Ramos (cell line): Measurements from ENCODE around the gene SPAG6.

Experiments
- in situ Hi-C: fragments of 300-500 bp; cut with MboI; formaldehyde crosslinking; loops from one replicate; pipeline ENCODE4 v1.14.3; 2022; ENCODE audit warnings: low sequenced_read_pairs; ENCODE audit not compliant: unreplicated experiment

SPAG6 gene

DNA sequence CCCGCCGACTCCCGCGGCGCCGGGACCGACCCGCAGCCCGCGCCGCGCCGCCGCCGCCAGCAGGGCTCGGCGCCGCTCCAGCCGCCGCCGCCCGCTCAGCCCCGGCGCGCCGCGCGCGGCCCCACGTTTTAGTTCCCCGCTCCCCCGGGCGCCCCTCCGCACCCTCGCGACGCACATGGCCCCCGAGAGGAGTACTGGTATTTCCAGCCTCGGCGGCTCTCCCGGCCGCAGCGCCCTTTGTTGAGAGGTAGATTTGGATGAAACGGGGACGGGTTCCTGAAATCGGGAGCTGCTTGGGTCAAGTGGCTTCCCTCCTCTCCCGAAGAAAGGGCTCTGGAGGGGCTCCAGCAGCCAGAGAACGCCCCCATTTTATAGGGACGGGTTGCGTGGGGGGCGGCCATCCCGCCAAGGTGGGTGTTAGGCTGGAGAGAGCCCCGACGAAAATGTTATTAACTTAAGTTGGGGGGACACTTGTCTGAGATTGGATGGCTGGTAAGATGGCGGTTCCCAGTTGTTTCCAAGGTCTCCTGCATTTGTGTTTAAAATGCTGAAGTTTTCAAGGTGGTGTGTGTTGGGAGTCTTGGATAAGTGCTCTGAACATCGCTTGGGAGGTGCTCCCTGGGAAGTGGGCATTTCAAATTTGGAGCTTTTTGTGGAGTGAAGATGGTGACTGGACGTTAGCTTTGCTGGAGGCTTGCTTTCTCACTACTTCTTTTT is 23.2 kb upstream of the SPAG6 start:
- in situ Hi-C loops = no loop called here

DNA sequence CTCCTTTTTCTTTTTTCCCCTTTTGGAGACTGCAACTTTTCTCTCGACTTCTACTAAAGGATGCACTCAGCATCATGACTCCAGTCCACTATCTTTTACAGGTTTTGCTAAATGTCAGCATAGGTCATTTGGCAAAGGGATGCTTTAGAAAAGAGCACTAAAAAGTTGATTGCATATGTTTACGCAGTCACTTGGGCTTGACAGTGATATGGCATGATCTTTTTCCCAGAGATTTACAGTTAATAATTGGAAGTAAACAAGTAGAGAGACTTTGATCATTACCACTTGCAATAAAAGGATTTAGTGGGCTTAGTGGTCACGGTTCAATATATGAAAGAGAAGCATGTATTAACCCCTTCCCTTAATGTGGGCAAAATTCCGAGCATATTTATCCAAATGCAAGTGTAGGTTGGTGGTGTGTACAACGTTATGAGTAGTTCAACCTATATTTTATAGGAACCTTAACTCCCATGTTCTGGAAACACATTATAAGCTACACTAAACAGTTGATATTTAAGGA is 22.6 kb upstream of the SPAG6 start:
- in situ Hi-C loops = no loop called here

DNA sequence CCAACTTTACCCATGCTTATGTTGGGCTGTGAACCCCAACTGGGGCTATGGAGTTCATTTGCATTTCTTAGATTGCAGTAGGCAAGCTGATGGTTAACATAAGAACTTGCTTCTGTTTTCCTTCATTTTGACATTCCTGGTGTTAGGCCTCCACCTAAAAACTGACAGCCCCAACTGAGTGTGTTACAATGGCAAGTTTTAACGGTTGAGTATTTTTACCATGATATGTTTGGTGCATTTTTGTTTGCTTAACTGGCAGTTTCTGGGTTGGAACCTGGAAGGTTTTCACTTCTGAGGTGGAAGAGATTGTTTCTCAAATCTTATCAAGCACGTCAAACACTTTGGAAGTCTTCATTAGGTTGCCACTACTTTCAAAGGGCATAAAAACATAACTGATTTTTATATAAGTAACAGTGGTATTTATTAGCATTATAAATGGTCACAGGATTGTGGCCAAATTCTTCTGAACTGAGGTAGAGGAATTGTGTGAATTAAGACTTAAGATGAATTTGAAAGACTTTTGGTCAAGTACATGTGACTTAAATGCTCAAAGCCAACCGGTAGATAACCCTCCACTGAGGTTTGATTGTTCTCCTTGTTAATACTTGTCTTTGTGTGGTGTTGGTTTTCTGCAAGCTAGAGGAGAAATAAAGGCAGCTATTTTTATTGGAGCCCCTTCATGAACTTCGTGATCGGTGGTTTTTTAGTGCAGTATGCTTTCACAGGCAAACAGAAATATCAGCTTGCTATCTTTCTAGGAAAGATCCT is 21.6 kb upstream of the SPAG6 start:
- in situ Hi-C loops = no loop called here

DNA sequence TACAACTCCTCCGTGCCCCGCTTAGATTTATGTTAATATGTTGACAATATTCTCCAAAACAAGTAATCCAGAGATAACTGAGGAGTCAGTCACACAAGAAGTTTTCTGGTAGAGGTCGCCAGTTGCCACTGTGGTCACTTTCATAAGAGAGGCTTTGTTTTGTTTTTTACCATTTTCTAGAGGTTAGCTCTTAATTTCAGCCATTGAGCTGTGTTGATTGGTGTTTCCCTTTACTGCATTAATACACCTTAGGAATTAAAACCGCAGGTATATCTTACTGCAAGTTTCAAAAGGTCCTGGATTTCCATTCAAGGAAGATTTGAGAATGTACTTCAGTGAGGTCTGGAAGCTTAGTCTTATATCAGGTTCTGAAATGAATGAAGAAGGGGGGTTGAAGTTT is 20.9 kb upstream of the SPAG6 start:
- in situ Hi-C loops = no loop called here

DNA sequence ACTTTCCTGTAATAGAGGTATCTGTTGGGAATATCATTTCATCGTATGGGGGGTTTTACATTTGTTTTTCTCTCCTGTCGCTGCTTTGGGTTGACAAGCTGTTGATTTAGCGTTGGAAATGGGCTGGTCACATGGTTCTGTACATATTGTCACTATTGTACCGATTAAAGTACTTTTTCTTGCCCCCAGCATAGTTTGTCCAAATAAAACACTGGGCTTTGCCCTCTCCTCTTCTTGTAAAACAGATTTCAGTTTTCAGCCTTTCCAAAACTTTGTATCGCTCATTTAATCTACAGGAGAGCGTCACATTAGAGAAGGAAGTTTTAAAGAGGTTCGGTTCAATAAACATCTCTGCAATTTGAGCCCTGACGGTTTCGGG is 20.4 kb upstream of the SPAG6 start:
- in situ Hi-C loops = no loop called here

DNA sequence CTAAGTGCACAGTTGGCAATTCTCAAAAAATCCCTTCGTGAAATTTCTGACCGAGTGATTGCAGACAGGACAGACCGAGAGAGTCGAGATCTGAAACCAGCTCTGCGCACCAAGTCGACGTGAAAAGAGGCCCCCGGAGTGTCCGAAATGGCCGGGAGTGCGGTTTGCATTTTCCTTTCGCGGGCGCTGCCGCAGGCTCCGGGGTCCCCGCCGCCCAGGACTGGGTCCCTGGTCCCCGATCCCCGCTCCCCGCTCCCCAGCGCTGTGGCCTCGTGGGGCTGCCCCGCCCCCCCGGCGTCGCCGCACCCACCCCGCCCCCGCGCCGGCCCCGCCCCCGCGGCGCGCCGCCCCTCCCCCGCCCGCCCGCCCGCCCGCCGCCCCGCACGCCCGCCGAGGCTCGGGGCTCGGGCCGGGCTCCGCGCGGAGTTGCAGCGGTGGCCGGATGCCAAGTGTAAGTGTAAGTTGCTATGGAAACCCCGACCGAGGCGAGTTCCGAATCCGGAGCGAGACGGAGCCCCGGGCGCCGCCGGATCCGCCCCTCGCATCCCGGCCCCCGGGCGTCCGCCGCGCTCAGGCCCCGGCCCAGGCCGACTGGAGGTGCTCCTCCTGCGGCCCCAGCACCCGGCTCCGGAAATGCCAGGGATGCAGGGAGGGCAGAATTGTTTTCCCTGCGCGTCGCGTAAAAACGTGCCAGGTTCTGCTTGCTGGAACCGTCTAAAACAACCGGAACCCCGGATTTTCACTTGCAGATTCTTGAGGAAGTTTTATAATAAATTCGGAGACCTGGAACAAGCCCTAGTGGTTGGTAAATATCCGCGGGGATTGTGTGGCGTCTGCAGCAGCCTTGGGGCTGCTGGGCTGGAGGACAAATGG is 19.8 kb upstream of the SPAG6 start:
- in situ Hi-C loops = no loop called here

DNA sequence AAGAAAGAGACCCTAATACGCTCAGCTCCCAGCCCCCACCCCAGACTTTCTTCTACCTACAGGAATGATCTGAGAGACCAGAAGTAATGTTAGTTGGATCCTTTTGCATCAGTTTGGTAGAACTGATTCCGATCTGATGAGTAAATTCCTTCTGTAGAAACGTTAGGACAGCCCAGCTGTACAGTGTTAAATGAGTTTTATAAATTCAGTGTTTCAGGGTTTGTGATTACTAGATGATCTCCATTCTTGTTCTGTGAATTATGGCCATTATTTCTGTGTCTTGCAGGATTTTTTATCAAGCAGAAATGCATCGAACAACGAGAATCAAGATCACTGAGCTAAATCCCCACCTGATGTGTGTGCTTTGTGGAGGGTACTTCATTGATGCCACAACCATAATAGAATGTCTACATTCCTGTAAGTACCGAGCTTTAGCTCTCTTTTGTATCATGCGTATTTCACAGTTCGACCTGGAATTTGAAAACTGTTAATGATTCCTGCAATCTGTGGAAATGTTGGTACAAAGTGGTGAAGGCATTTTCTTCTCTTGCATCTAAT is 19.1 kb upstream of the SPAG6 start:
- in situ Hi-C loops = no loop called here

DNA sequence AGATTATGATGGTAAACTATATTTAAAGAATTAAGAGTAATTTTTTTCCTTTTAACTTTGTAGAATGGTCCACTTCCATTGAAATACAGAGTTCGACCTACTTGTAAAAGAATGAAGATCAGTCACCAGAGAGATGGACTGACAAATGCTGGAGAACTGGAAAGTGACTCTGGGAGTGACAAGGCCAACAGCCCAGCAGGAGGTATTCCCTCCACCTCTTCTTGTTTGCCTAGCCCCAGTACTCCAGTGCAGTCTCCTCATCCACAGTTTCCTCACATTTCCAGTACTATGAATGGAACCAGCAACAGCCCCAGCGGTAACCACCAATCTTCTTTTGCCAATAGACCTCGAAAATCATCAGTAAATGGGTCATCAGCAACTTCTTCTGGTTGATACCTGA is 16.1 kb upstream of the SPAG6 start:
- in situ Hi-C loops = no loop called here

DNA sequence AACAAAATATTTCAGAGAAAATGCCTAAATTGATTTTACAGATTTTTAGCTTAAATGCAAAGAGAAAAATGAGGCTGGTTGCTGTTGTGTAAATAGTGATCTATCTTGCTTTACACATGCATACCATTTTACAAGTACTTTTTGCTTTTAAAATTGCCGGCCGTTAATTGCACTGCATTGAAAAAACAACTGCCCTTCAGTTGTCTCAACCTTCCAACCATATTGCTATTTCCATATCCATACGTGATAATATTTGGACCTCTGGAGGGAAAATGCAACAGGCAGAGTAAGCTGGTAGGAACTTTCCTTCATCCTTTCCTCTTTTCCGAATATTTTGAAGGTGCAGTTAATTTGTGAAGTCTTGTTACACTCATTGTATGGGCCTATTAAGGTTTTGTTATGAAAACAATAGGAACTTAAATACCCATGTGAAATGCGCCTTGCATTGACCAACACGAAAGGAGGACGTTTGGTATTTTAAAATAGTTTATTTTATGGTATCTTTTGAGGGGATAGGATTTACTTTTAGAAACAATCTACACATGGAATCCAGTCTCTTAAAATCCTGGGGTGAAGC is 13.1 kb upstream of the SPAG6 start:
- in situ Hi-C loops = no loop called here

DNA sequence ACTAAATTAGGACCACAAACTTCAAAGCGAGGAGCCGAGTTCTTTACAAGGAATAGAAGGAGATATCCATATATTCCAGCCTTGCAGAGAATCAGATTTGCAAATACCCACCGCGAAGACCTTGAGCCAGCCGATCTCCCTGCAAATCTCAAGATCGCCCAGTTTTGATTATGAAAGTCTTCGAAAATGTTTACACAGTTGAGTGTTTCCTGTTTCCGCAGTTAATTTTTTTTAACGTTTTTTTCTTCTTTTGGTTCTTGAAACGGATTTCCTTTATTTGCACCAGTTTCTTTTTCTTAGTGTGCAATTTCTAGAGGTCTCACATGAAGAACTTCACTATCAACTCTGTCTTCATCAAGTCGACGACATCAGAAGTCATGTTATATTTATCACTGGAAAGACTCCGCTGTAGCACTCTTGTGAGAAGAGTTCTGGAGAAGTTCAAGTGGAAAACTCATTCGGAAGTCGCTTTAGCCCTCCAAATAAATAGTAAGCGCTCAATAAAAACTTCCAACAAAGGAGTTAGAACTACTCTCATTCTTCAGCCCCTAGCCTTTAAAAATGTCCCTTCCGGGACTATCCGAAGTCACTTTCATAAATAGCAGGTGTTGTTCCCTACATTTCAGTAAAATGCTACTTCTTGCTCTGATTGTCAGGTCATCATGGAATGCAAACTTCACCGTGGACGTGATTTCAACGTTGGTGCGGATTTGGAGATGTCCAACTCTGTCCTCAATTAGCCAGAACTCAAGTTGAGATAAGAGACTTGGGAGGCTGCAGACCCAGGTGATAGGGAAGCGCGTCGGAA is 11.9 kb upstream of the SPAG6 start:
- in situ Hi-C loops = no loop called here

DNA sequence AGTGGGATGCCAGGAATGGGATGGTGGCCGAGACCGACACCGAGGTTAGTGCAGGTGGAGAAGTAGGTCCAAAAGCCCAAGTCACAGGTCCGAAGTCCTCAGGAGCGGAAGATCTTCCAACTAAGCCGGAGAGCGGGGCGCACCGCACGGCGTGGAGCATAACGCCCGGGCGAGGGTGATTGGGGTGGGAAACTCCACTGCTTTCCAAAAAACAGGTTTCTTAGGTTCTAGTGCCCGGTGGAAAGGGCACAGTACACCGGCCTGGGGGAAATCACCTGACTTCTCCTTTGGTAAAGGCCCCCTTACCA is 11.4 kb upstream of the SPAG6 start:
- in situ Hi-C loops = no loop called here

DNA sequence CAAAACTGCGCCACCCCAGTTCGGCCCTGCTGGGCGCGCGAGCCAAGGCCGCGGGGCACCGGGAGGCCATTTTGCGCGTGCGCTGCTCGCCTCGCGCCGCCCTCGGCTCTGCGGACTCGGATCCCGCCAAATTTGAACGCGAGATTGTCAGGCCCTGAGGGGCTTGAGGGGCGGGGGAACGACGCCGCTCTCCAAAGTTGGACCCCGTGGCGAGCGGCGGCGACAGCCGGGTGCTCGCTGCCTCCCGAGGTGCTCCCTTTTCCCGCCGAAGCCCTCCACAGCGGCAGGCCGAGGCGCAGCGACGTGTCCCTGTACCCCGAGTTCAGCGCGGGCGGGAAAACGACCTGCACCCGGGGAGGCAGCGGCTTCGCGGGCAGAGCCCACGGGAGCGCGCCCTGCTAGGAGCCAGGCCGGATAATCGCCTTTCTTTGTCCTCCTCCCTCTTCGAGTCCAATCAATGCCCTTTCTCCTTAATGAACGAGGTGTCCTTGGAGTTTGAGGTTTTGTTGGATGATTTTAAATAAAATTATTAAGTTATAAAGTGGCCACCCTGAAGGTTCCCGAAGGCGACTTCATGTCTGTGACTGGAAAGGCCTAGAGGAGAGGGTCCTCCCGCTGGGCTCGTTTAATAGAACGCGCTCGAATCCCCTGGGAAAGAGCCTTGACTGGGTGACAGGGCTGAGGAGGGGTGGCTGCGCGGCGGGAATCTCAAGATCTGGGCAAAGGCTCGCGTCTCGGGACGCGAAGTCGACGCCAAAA is 10.7 kb upstream of the SPAG6 start:
- in situ Hi-C loops = no loop called here

DNA sequence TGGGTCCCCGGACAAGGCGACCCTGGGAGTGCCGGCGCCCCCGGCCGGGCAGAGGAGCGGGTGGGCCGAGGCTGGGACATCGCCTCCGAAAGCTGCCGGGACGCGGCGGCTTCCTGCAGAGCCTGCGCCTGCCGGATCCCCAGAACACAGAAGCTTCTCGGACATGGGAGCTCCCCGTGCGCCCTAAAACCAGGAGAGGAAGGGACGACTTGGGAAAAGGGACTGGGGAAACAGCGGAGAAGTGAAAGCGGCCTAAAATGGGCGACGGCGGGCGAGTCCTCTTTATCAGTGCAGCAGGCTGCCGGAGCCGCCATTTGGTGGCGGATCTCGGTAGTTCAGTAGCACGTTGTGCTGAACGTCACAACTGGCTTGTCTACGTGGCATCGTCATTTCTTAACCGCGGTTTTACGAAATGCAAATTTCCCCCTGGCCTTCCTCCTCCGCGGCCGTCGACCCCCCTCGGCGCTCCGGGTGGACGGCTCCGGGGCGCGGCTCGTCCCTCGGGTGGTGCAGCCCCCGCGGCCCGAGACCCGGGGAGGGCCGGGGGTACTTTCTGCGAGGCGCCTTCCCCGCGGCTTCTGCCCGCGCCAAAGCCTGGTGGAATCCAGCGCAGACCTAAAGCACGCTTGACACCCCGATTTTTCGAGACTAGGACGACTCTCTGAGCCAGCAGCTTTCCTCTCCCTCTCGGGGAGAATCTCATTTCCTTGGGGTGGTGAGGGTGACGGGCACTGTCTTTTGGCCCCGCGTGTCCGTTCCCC is 9.9 kb upstream of the SPAG6 start:
- in situ Hi-C loops = no loop called here

DNA sequence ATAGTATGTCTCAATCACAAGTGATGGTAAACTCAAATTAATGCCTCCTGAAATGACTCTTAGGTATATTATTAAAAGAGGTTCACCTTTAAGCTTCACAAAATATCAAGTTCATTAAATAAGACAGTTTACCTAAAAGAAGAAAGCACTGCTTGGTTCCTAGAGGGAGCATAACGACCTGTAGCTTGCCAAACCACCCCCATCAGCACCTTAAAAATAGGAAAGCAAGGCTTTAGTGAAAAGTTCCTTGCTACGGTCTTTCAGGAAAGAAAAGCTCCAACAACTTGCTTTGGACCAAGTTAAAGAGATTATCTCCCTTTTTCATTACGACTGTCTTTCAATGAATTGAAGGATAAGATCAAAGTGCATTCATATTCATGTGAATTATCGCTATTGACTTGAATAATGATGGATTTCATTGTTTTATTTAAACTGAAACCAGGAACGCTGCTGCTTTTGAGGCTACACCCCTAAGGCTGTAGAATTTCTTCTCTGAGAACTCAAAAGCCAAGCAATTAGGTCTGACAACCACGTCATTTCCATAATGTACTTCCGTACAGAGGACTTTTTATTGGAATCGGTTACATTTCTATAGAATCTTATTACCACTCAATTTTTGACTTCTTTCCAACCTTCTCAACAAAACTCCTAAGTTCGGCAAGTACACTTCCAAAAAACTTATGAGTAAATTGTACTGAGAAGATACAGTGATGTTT is 7.0 kb upstream of the SPAG6 start:
- in situ Hi-C loops = no loop called here

DNA sequence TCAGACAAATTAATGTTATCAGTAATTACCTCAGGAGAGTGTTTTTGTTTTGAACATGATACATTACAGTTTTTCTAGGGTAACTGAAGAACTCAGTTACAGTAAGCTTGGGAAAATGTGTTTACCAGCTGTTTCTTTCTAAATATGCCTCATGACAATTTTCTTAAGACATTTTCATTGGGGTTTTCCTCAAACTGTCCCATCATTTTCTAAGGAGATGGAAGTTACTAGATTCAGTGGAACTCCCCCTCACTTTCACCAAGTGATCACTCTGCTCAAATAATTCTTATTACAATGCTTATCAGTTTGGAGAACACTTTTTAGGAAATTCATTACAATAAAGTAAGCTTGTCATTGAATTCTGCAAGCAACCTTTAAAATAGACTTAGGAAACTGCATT is 6.4 kb upstream of the SPAG6 start:
- in situ Hi-C loops = no loop called here

DNA sequence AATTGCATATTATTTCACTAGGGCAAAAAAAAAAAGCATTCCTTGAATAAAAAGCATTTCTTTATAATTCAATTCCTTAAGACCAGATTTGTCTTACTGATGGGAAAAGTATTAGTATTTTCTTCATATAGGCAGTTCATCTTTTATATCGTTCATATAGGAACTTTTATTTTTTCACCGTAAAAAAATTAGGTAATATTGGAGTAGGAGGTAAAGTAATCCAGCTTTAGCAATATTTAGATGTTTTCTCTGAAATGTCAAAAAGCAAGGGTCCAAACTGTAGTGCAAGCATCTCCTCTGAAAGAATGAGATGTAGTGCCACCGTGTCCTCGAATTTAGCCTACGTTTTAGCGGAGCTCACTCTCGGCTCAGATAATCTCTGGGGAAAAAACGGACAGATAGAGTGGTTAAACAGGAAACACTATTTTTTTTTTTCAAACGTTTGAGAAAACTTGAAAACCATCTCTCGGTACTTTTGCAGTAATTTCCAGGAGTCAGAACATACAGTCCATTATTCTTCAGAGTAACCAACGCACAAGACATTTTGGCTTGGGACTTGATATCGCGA is 5.5 kb upstream of the SPAG6 start:
- in situ Hi-C loops = no loop called here
